HepG2 (cell line): ENCODE results near the gene MIF4GD. TPM values are rescaled to one million over a fixed set of nuclear protein-coding genes. Genes with fewer than 3 reads are reported as not detected.
A peak's percentile ranks its signal among the peaks of the same experiment; 100 is the strongest.

Experiments used
- IKZF1 ChIP-seq: fragments of 450-650 bp; IDR thresholded peaks from 2 replicates; pipeline ENCODE4 v1.7.1; 2016
- MIXL1 ChIP-seq: IDR thresholded peaks from 2 replicates; pipeline ENCODE4 v1.6.1; 2016
- NR2F6 ChIP-seq, 2 experiments: IDR thresholded peaks; 2 replicates each; pipeline ENCODE4 v1.6.1; 2016; ENCODE audit warnings: antibody characterized with exemption in 1 of 2, mild to moderate bottlenecking in 1 of 2
- POLR2G ChIP-seq: fragments of 200-400 bp; formaldehyde crosslinking; IDR thresholded peaks from 2 replicates; pipeline ENCODE4 v1.6.1; 2018; ENCODE audit warnings: mild to moderate bottlenecking, low read depth, low read length, moderate library complexity
- SCMH1 ChIP-seq: sonication (generic); formaldehyde crosslinking; IDR thresholded peaks from 2 replicates; pipeline ENCODE4 v1.9.0; 2021; ENCODE audit warnings: missing genetic modification reagents, mild to moderate bottlenecking, borderline replicate concordance
- TBP ChIP-seq: sonication (generic); formaldehyde crosslinking; IDR thresholded peaks from 2 replicates; pipeline ENCODE4 v1.5.0; 2020; ENCODE audit warnings: missing genetic modification reagents
- TIGD3 ChIP-seq: sonication (generic); formaldehyde crosslinking; IDR thresholded peaks from 2 replicates; pipeline ENCODE4 v1.5.1; 2020; ENCODE audit warnings: mild to moderate bottlenecking, missing genetic modification reagents, borderline replicate concordance
- TOE1 ChIP-seq: sonication (generic); formaldehyde crosslinking; IDR thresholded peaks from 2 replicates; pipeline ENCODE4 v1.4.0; 2020; ENCODE audit warnings: mild to moderate bottlenecking, missing genetic modification reagents
- ZC3H13 ChIP-seq: sonication (generic); formaldehyde crosslinking; IDR thresholded peaks from 2 replicates; pipeline ENCODE4 v1.8.1; 2023; ENCODE audit warnings: mild to moderate bottlenecking, missing genetic modification reagents, moderate library complexity
- ZC3H4 ChIP-seq: sonication (generic); formaldehyde crosslinking; IDR thresholded peaks from 2 replicates; pipeline ENCODE4 v1.4.0; 2020; ENCODE audit warnings: missing genetic modification reagents, borderline replicate concordance
- ZNF407 ChIP-seq: sonication (generic); formaldehyde crosslinking; IDR thresholded peaks from one replicate; pipeline ENCODE4 v1.5.1; 2020; ENCODE audit warnings: mild to moderate bottlenecking, missing genetic modification reagents; ENCODE audit errors: not compliant biosample characterization
- ZNF451 ChIP-seq: sonication (generic); formaldehyde crosslinking; IDR thresholded peaks from 2 replicates; pipeline ENCODE4 v1.5.0; 2020; ENCODE audit warnings: mild to moderate bottlenecking, missing genetic modification reagents
- polyA plus RNA-seq, 8 experiments: library from polyadenylated mRNA; depleted of rRNA in 3 of 8; stranded (reverse) in 7 of 8; unstranded in 1 of 8; fragments of >200 nt; fragmentation: Illumina TruSeq in 4 of 8; extraction: Trizol in 4 of 8; gene quantifications; 2 replicates each; pipeline versions ENCODE4 v1.2.1 to v1.2.3, GENCODE V29; 2011 to 2016; ENCODE audit warnings: low read depth in 4 of 8, missing spikeins in 1 of 8, mixed read lengths in 1 of 8; ENCODE audit not compliant: insufficient read depth in 1 of 8
- total RNA-seq, 5 experiments: library from RNA; depleted of rRNA; stranded (reverse); fragments of >200 nt; fragmentation: Illumina TruSeq; extraction: Trizol; gene quantifications; 2 replicates each; pipeline ENCODE4 v1.2.3, GENCODE V29; 2016; ENCODE audit warnings: low read depth in 1 of 5
- TF ChIP-seq, protein P1 (sequence below): fragments of 450-650 bp; IDR thresholded peaks from 2 replicates; pipeline ENCODE4 v1.6.1; 2017
- TF ChIP-seq, protein P2 (sequence below): sonication (generic); formaldehyde crosslinking; IDR thresholded peaks from 2 replicates; pipeline ENCODE4 v1.5.0; 2020; ENCODE audit warnings: missing genetic modification reagents
- TF ChIP-seq, protein P3 (sequence below): sonication (generic); formaldehyde crosslinking; conservative IDR thresholded peaks from 2 replicates; pipeline ENCODE4 v1.4.0; 2020; ENCODE audit warnings: missing genetic modification reagents

MIF4GD gene
- total and polyA plus RNA-seq, 2 of the 13 experiments (the other 11 are each of a cell fraction or from before 2014, with no cell fraction given), result 14.0 to 28.0 TPM

GRCh38 chr17:75295201-75296158 is 24.4 kb upstream of the MIF4GD start (continued):
- TF ChIP-seq ZNF407 (CRISPR knock-in tag) (no peak), TIGD3 (CRISPR knock-in tag) (no peak), IKZF1 (no peak), ZC3H4 (CRISPR knock-in tag) (no peak), ZNF451 (CRISPR knock-in tag) (no peak; the same call in 1 of the 2 replicates), NR2F6 (IDR thresholded peaks at IDR 0.05) (peak; percentile 97), NR2F6 (CRISPR knock-in tag; IDR thresholded peaks at IDR 0.05) (peak; percentile 96), TBP (CRISPR knock-in tag) (no peak), POLR2G (peak; percentile 93), SCMH1 (no peak), MIXL1 (peak; percentile 94), TOE1 (CRISPR knock-in tag) (0 out of 2 replicates have a peak, but pooled peaks have one; percentile 86), ZC3H13 (CRISPR knock-in tag) (no peak)
- TF ChIP-seq, protein P1, sequence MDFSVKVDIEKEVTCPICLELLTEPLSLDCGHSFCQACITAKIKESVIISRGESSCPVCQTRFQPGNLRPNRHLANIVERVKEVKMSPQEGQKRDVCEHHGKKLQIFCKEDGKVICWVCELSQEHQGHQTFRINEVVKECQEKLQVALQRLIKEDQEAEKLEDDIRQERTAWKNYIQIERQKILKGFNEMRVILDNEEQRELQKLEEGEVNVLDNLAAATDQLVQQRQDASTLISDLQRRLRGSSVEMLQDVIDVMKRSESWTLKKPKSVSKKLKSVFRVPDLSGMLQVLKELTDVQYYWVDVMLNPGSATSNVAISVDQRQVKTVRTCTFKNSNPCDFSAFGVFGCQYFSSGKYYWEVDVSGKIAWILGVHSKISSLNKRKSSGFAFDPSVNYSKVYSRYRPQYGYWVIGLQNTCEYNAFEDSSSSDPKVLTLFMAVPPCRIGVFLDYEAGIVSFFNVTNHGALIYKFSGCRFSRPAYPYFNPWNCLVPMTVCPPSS, result no peak
- TF ChIP-seq, protein P2, sequence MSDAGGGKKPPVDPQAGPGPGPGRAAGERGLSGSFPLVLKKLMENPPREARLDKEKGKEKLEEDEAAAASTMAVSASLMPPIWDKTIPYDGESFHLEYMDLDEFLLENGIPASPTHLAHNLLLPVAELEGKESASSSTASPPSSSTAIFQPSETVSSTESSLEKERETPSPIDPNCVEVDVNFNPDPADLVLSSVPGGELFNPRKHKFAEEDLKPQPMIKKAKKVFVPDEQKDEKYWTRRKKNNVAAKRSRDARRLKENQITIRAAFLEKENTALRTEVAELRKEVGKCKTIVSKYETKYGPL (CRISPR knock-in tag), result no peak
- TF ChIP-seq, protein P3, sequence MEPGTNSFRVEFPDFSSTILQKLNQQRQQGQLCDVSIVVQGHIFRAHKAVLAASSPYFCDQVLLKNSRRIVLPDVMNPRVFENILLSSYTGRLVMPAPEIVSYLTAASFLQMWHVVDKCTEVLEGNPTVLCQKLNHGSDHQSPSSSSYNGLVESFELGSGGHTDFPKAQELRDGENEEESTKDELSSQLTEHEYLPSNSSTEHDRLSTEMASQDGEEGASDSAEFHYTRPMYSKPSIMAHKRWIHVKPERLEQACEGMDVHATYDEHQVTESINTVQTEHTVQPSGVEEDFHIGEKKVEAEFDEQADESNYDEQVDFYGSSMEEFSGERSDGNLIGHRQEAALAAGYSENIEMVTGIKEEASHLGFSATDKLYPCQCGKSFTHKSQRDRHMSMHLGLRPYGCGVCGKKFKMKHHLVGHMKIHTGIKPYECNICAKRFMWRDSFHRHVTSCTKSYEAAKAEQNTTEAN, result peak; percentile 63; the same call in 1 of the 2 replicates
